Neuronal stem cell (in vitro differentiated cells): ENCODE measurements around the gene ANKIB1.
A peak's percentile ranks its signal among the peaks of the same experiment; 100 is the strongest.
"Not testable (repeated sequence)": the region's sequence is repeated elsewhere in the genome, so short reads cannot be mapped to it uniquely, and the experiment has no call there.

Experiments used
- DNase-seq: peaks from one replicate; pipeline ENCODE4 v3.0.0-alpha.2; 2013; ENCODE audit warnings: low spot score
- H2AFZ ChIP-seq: one replicate; pipeline ENCODE4 v1.6.1; 2013; ENCODE audit warnings: mild to moderate bottlenecking, low read length, inconsistent platforms
- H2AK5ac ChIP-seq: 2 replicates; pipeline ENCODE4 v1.6.1; 2013; ENCODE audit warnings: low read depth, mild to moderate bottlenecking, inconsistent platforms, low read length, moderate library complexity, mixed read lengths
- H2BK120ac ChIP-seq: 2 replicates; pipeline ENCODE4 v1.6.1; 2013; ENCODE audit warnings: low read depth, mild to moderate bottlenecking, inconsistent platforms, low read length, moderate library complexity, mixed read lengths
- H2BK12ac ChIP-seq: one replicate; pipeline ENCODE4 v1.6.1; 2013; ENCODE audit warnings: low read length, inconsistent platforms
- H2BK15ac ChIP-seq: 2 replicates; pipeline ENCODE4 v1.6.1; 2013; ENCODE audit warnings: mild to moderate bottlenecking, low read length, inconsistent platforms, mixed read lengths
- H2BK5ac ChIP-seq: one replicate; pipeline ENCODE4 v1.6.1; 2013; ENCODE audit warnings: inconsistent platforms, mild to moderate bottlenecking, low read length, moderate library complexity
- H3K14ac ChIP-seq: one replicate; pipeline ENCODE4 v1.6.1; 2013; ENCODE audit warnings: low read length, inconsistent platforms
- H3K18ac ChIP-seq: 2 replicates; pipeline ENCODE4 v1.6.1; 2013; ENCODE audit warnings: low read length, inconsistent platforms
- H3K23ac ChIP-seq: 2 replicates; pipeline ENCODE4 v1.6.1; 2013; ENCODE audit warnings: low read depth, mild to moderate bottlenecking, mixed read lengths, low read length, inconsistent platforms; ENCODE audit not compliant: poor library complexity
- H3K27ac ChIP-seq: replicated peaks from 3 replicates; pipeline ENCODE4 v1.5.1; 2013; ENCODE audit warnings: low read length, inconsistent platforms
- H3K27me3 ChIP-seq, 3 experiments: 2 replicates each; pipeline ENCODE4 v1.6.1; 2013; ENCODE audit warnings: low read length in 3 of 3, mild to moderate bottlenecking in 2 of 3, inconsistent platforms in 1 of 3, low read depth in 1 of 3, mixed read lengths in 1 of 3, moderate library complexity in 1 of 3; ENCODE audit not compliant: control insufficient read depth in 3 of 3, insufficient read depth in 3 of 3
- H3K36me3 ChIP-seq, 2 donors: replicated peaks in 1 of 2; 2 replicates each; pipeline ENCODE4 v1.6.1; 2013; ENCODE audit warnings: low read length in 2 of 2; ENCODE audit not compliant: control insufficient read depth in 2 of 2, insufficient read depth in 2 of 2
- H3K4ac ChIP-seq: 2 replicates; pipeline ENCODE4 v1.6.1; 2013; ENCODE audit warnings: inconsistent platforms, mild to moderate bottlenecking, low read length, moderate library complexity
- H3K4me1 ChIP-seq, 2 donors: 1 replicate in 1 of 2; 2 replicates in 1 of 2; pipeline ENCODE4 v1.6.1; 2013; ENCODE audit warnings: low read length in 2 of 2, low read depth in 1 of 2; ENCODE audit not compliant: control insufficient read depth in 2 of 2, insufficient read depth in 1 of 2
- H3K4me2 ChIP-seq: one replicate; pipeline ENCODE4 v1.6.1; 2013; ENCODE audit warnings: mild to moderate bottlenecking, low read length, inconsistent platforms; ENCODE audit not compliant: insufficient read depth, poor library complexity, severe bottlenecking
- H3K4me3 ChIP-seq, 2 donors: 2 replicates each; pipeline ENCODE4 v1.5.1; 2013; ENCODE audit warnings: low read length in 2 of 2, mild to moderate bottlenecking in 2 of 2, inconsistent platforms in 1 of 2, moderate library complexity in 1 of 2
- H3K79me1 ChIP-seq: one replicate; pipeline ENCODE4 v1.6.1; 2013; ENCODE audit warnings: low read depth, mild to moderate bottlenecking, inconsistent platforms, low read length, moderate library complexity
- H3K9ac ChIP-seq: one replicate; pipeline ENCODE4 v1.6.1; 2013; ENCODE audit warnings: mild to moderate bottlenecking, low read depth, low read length, inconsistent platforms; ENCODE audit not compliant: poor library complexity
- H3K9me3 ChIP-seq, 2 donors: replicated peaks in 1 of 2; 2 replicates each; pipeline versions ENCODE3 to v1.6.1; 2013; ENCODE audit warnings: low read length in 2 of 2, mild to moderate bottlenecking in 2 of 2, inconsistent platforms in 1 of 2, low read depth in 1 of 2, mixed read lengths in 1 of 2, moderate library complexity in 1 of 2; ENCODE audit not compliant: control insufficient read depth in 2 of 2, insufficient read depth in 1 of 2
- H4K8ac ChIP-seq: one replicate; pipeline ENCODE4 v1.6.1; 2013; ENCODE audit warnings: low read depth, mild to moderate bottlenecking, inconsistent platforms, low read length, moderate library complexity
- H4K91ac ChIP-seq: one replicate; pipeline ENCODE4 v1.6.1; 2013; ENCODE audit warnings: low read length, low read depth, mild to moderate bottlenecking, inconsistent platforms; ENCODE audit not compliant: poor library complexity
- WGBS, 2 donors: extraction: QIAGEN DNeasy Blood & Tissue Kit; methylation state at CpG; one replicate each; pipeline ENCODE4 v1.1.7; 2013; ENCODE audit warnings: missing lambda C conversion rate in 2 of 2, mixed read lengths in 1 of 2; ENCODE audit not compliant: insufficient read length in 2 of 2, insufficient replicate concordance in 1 of 2; ENCODE audit errors: extremely low coverage in 2 of 2; 5-methylcytosine and 5-hydroxymethylcytosine counted together

The ANKIB1 gene

GRCh38 chr7:92409357-92409756 lies 163.6 kb downstream of the ANKIB1 start:
- Histone ChIP-seq H3K18ac (no peak overlapping the region), H3K9ac (no peak overlapping the region), H3K36me3 (no peaks in the 10 kb centered on the region), H2BK15ac (no peak overlapping the region), H2AFZ (no peak overlapping the region), H3K4me2 (no peak overlapping the region), H3K27ac (no peak overlapping the region), H3K4ac (no peak overlapping the region), H2AK5ac (no peak overlapping the region), H3K79me1 (no peaks in the 10 kb centered on the region), H3K27me3 (no peaks in the 10 kb centered on the region), H2BK12ac (no peak overlapping the region), H3K23ac (no peak overlapping the region), H3K4me1 (no peaks in the 10 kb centered on the region), H3K9me3 (no peaks in the 10 kb centered on the region), H2BK5ac (no peak overlapping the region), H4K8ac (no peak overlapping the region), H3K4me3 (no peak overlapping the region), H2BK120ac (no peak overlapping the region), H3K14ac (no peak overlapping the region), H4K91ac (no peak overlapping the region)
- no peak for DNase-seq
- WGBS, 2 donors = no CpG with 5 or more reads among the region's 1 CpG

- not testable (repeated sequence) for H3K9ac ChIP-seq, H3K4me3 ChIP-seq
Measured at GRCh38 chr7:92410162-92410561, 164.4 kb downstream of the ANKIB1 start.

GRCh38 chr7:92412745-92413144 lies 167.0 kb downstream of the ANKIB1 start:
- no peaks in the 10 kb centered on the region for H3K36me3 ChIP-seq
- no peak overlapping the region for H2BK5ac ChIP-seq
- H2BK12ac ChIP-seq = no peak overlapping the region
- no peak overlapping the region for H2AK5ac ChIP-seq
- H3K4me1 ChIP-seq = peaks cover 0 to 5% of the 10 kb centered on the region in 2 donors
- no peaks in the 10 kb centered on the region for H3K27me3 ChIP-seq
- no peak overlapping the region for H2BK15ac ChIP-seq
- H2BK120ac ChIP-seq = no peak overlapping the region
- no peaks in the 10 kb centered on the region for H3K79me1 ChIP-seq
- H4K91ac ChIP-seq = no peak overlapping the region
- H4K8ac ChIP-seq = no peak overlapping the region
- no peak overlapping the region for H3K27ac ChIP-seq
- no CpG with 5 or more reads among the region's 11 CpGs for WGBS, 2 donors
- H3K4me3 ChIP-seq = no peak overlapping the region
- H3K9me3 ChIP-seq = no peaks in the 10 kb centered on the region
- no peak overlapping the region for H3K4ac ChIP-seq
- no peak overlapping the region for H3K18ac ChIP-seq
- H2AFZ ChIP-seq = no peak overlapping the region
- H3K9ac ChIP-seq = no peak overlapping the region
- H3K14ac ChIP-seq = no peak overlapping the region
- no peak for DNase-seq
- no peak overlapping the region for H3K4me2 ChIP-seq
- H3K23ac ChIP-seq = no peak overlapping the region

More at GRCh38 chr7:92410162-92410561, 164.4 kb downstream of the ANKIB1 start:
- not testable (repeated sequence) for H3K4ac ChIP-seq, DNase-seq, H2AFZ ChIP-seq, H3K23ac ChIP-seq, H4K91ac ChIP-seq, H4K8ac ChIP-seq, H2BK120ac ChIP-seq, H3K79me1 ChIP-seq, H2BK12ac ChIP-seq, H3K18ac ChIP-seq, H2BK5ac ChIP-seq, H3K4me2 ChIP-seq, H3K36me3 ChIP-seq, H3K9me3 ChIP-seq, H3K27me3 ChIP-seq, H3K27ac ChIP-seq, H3K4me1 ChIP-seq, H3K14ac ChIP-seq, H2AK5ac ChIP-seq, H2BK15ac ChIP-seq
- WGBS, 2 donors = no CpG with 5 or more reads among the region's 6 CpGs

DNA sequence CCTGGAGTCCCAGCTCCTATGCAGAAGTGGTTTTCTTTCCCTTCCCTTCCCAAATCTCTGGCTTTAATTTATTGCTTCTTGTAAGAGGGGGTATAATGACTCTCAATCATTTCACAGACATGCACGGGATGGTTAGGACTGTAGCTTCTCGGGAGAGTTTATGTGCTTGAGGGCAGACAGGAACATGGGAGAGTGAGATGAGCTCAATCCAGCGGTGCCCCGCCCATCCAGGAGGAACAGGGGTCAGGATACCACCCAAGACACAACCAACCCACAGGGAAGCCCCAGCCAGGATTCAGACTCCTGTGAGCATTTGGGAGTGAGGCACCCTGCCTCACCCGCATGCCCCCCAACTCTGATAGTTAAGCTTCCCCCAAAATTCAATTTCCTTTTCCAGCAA lies 167.8 kb downstream of the ANKIB1 start:
- Histone ChIP-seq H3K23ac (no peak overlapping the region), H3K4me1 (peaks cover 0 to 5% of the 10 kb centered on the region in 2 donors), H3K27me3 (no peaks in the 10 kb centered on the region), H2BK120ac (no peak overlapping the region), H4K91ac (no peak overlapping the region), H2BK5ac (no peak overlapping the region), H3K27ac (no peak overlapping the region), H4K8ac (no peak overlapping the region), H3K4me2 (no peak overlapping the region), H3K36me3 (no peaks in the 10 kb centered on the region), H3K9me3 (no peaks in the 10 kb centered on the region), H2AK5ac (no peak overlapping the region), H3K79me1 (no peaks in the 10 kb centered on the region), H3K4me3 (no peak overlapping the region), H2BK15ac (no peak overlapping the region), H2AFZ (peak overlapping the region; percentile 15), H3K4ac (no peak overlapping the region), H3K9ac (no peak overlapping the region), H2BK12ac (no peak overlapping the region), H3K18ac (no peak overlapping the region), H3K14ac (no peak overlapping the region)
- WGBS, 2 donors = no CpG with 5 or more reads among the region's 5 CpGs
- DNase-seq = no peak
